Naive thymus-derived CD4-positive, alpha-beta T cell (primary cell): Measurements from ENCODE around the gene UPK3A. TPM values are rescaled to one million over a fixed set of nuclear protein-coding genes. Genes with fewer than 3 reads are reported as not detected.

Experiments used
- ATAC-seq: fragments of 150-1000 bp; cut with Tn5 transposase; 2 replicates; pipeline ENCODE4 v1.10.0; 2021; ENCODE audit warnings: mild to moderate bottlenecking, moderate library complexity
- CTCF ChIA-PET: fragments of 350-600 bp; sonication (Branson Sonifier 250); formaldehyde crosslinking; loops from one replicate; lab custom pipeline; 2021; ENCODE audit warnings: antibody characterized with exemption; lab: Charles Lee
- POLR2A ChIA-PET: fragments of 350-600 bp; sonication (Branson Sonifier 250); formaldehyde crosslinking; loops from one replicate; lab custom pipeline; 2021; ENCODE audit warnings: antibody characterized with exemption, inconsistent platforms; lab: Charles Lee
- DNase-seq, 9 donors: peaks; one replicate each; pipeline versions ENCODE4 v3.0.0 to v3.0.0-alpha.2; 2020 to 2022; ENCODE audit warnings: mixed read lengths in 1 of 9
- H3K27ac ChIP-seq: one replicate; pipeline ENCODE4 v1.7.0; 2013; ENCODE audit warnings: mild to moderate bottlenecking, low read depth, low read length, moderate library complexity
- H3K27me3 ChIP-seq, 2 donors: one replicate each; pipeline ENCODE4 v1.7.0; 2013; ENCODE audit warnings: low read length in 2 of 2, mild to moderate bottlenecking in 2 of 2, moderate library complexity in 2 of 2; ENCODE audit not compliant: control insufficient read depth in 2 of 2, insufficient read depth in 2 of 2
- H3K36me3 ChIP-seq, 3 experiments: 1 replicate in 2 of 3; 2 replicates in 1 of 3; pipeline ENCODE4 v1.7.0; 2013; ENCODE audit warnings: low read length in 3 of 3, mild to moderate bottlenecking in 3 of 3, moderate library complexity in 1 of 3; ENCODE audit not compliant: insufficient read depth in 3 of 3, control insufficient read depth in 2 of 3
- H3K4me1 ChIP-seq, 2 donors: one replicate each; pipeline ENCODE4 v1.7.0; 2013; ENCODE audit warnings: low read length in 2 of 2, mild to moderate bottlenecking in 2 of 2, moderate library complexity in 1 of 2; ENCODE audit not compliant: control insufficient read depth in 2 of 2, insufficient read depth in 2 of 2
- H3K4me3 ChIP-seq: 2 replicates; pipeline ENCODE4 v1.7.0; 2013; ENCODE audit warnings: mild to moderate bottlenecking, low read length
- H3K9me3 ChIP-seq, 3 experiments: 1 replicate in 2 of 3; 2 replicates in 1 of 3; pipeline ENCODE4 v1.7.0; 2013; ENCODE audit warnings: low read length in 3 of 3; ENCODE audit not compliant: control insufficient read depth in 2 of 3
- H3K27ac Mint-ChIP-seq, 9 donors: one replicate each; pipeline ENCODE4 v1.8.0; 2020 to 2022; ENCODE audit warnings: mixed read lengths in 9 of 9, mild to moderate bottlenecking in 8 of 9, moderate library complexity in 5 of 9, inconsistent platforms in 2 of 9
- H3K27me3 Mint-ChIP-seq, 5 donors: one replicate each; pipeline ENCODE4 v1.8.0; 2021 to 2022; ENCODE audit warnings: mixed read lengths in 5 of 5, mild to moderate bottlenecking in 1 of 5
- H3K36me3 Mint-ChIP-seq, 5 donors: one replicate each; pipeline ENCODE4 v1.8.0; 2020 to 2022; ENCODE audit warnings: mixed read lengths in 5 of 5, mild to moderate bottlenecking in 3 of 5, inconsistent platforms in 1 of 5
- H3K4me1 Mint-ChIP-seq, 7 donors: one replicate each; pipeline ENCODE4 v1.8.0; 2020 to 2022; ENCODE audit warnings: mixed read lengths in 7 of 7, mild to moderate bottlenecking in 3 of 7, inconsistent platforms in 1 of 7
- H3K4me3 Mint-ChIP-seq, 10 donors: one replicate each; pipeline ENCODE4 v1.8.0; 2020 to 2022; ENCODE audit warnings: mild to moderate bottlenecking in 10 of 10, mixed read lengths in 10 of 10, moderate library complexity in 6 of 10, inconsistent platforms in 2 of 10
- H3K9me3 Mint-ChIP-seq, 11 donors: one replicate each; pipeline ENCODE4 v1.8.0; 2020 to 2022; ENCODE audit warnings: mixed read lengths in 11 of 11, mild to moderate bottlenecking in 4 of 11, inconsistent platforms in 1 of 11, moderate library complexity in 1 of 11
- intact Hi-C, 2 donors: fragments of 100-400 bp; cut with micrococcal nuclease; formaldehyde crosslinking; loops; one replicate each; pipeline ENCODE4 v1.15.1; 2023
- polyA plus RNA-seq, 2 donors: library from polyadenylated mRNA; unstranded; fragments of 300-500 nt; fragmentation: Illumina TruSeq; gene quantifications; one replicate each; pipeline ENCODE4 v1.2.3, GENCODE V29; 2021
- total RNA-seq, 6 experiments: library from RNA in 5 of 6; stranded (reverse) in 5 of 6; gene quantifications; 1 replicate in 5 of 6; 2 replicates in 1 of 6; pipeline ENCODE4 v1.2.3 and lab custom pipeline; 2021 to 2026

Gene UPK3A
- total and polyA plus RNA-seq, 7 experiments from 2014 or later: 0.25 to 0.61 TPM; not detected in 5

GRCh38 chr22:45310977-45311531 is 26.3 kb downstream of the UPK3A start:
- peak overlapping the region; percentile 88 to 99 (median 92) for H3K27ac Mint-ChIP-seq
- no peaks in the 10 kb centered on the region for H3K9me3 Mint-ChIP-seq
- ATAC-seq (no peak), DNase-seq (no peak)
- ChIA-PET CTCF (no interaction called here), POLR2A (interaction anchor here (0.7 to 8.9 kb wide), 5 partner anchors 8 to 30 kb away, joined by 3 to 73 read pairs (median 7); no protein-coding TSS in a partner anchor)
- Histone ChIP-seq H3K4me3 (peak overlapping the region; percentile 76), H3K36me3 (peaks cover 0 to 6% (median 0%) of the 10 kb centered on the region in 3 experiments), H3K27me3 (no peaks in the 10 kb centered on the region), H3K4me1 (peaks cover 14 to 24% of the 10 kb centered on the region in 2 donors), H3K9me3 (no peaks in the 10 kb centered on the region), H3K27ac (peak overlapping the region; percentile 96)
- H3K36me3 Mint-ChIP-seq: peaks cover 0 to 17% (median 0%) of the 10 kb centered on the region in 5 donors
- peaks cover 45 to 68% (median 62%) of the 10 kb centered on the region in 7 donors for H3K4me1 Mint-ChIP-seq
- H3K27me3 Mint-ChIP-seq: no peaks in the 10 kb centered on the region
- peak overlapping the region; percentile 84 to 97 (median 89) for H3K4me3 Mint-ChIP-seq
- intact Hi-C loops: no loop called here

- peak overlapping the region in 8 of 9 donors; percentile 62 to 99 (median 90) for H3K27ac Mint-ChIP-seq
- H3K4me1 ChIP-seq: peaks cover 19 to 37% of the 10 kb centered on the region in 2 donors
- H3K4me1 Mint-ChIP-seq: peaks cover 47 to 82% (median 73%) of the 10 kb centered on the region in 7 donors
These were observed 27.7 kb downstream of the UPK3A start for GRCh38 chr22:45312415-45312814.

GRCh38 chr22:45312856-45313255 is 28.1 kb downstream of the UPK3A start:
- peaks cover 23 to 41% of the 10 kb centered on the region in 2 donors for H3K4me1 ChIP-seq
- H3K9me3 ChIP-seq: no peaks in the 10 kb centered on the region
- no peaks in the 10 kb centered on the region for H3K27me3 ChIP-seq
- no peak overlapping the region for H3K27ac ChIP-seq
- no peaks in the 10 kb centered on the region for H3K9me3 Mint-ChIP-seq
- ChIA-PET POLR2A (interaction anchor here (0.7 to 8.9 kb wide), 2 partner anchors 10 to 15 kb away, joined by 4 to 73 read pairs; no protein-coding TSS in a partner anchor), CTCF (interaction anchor here (1.2 kb wide), 1 partner anchor 99 kb away, joined by 3 read pairs; no protein-coding TSS in a partner anchor)
- no peak overlapping the region for H3K4me3 ChIP-seq
- peak overlapping the region in 8 of 10 donors; percentile 3 to 97 (median 31) for H3K4me3 Mint-ChIP-seq
- peak overlapping the region in 8 of 9 donors; percentile 62 to 99 (median 88) for H3K27ac Mint-ChIP-seq
- peaks cover 0 to 9% (median 0%) of the 10 kb centered on the region in 3 experiments for H3K36me3 ChIP-seq
- ATAC-seq: no peak
- intact Hi-C loops: no loop called here
- peaks cover 47 to 86% (median 78%) of the 10 kb centered on the region in 7 donors for H3K4me1 Mint-ChIP-seq
- H3K36me3 Mint-ChIP-seq: peaks cover 0 to 20% (median 0%) of the 10 kb centered on the region in 5 donors
- DNase-seq: no peak
- H3K27me3 Mint-ChIP-seq: no peaks in the 10 kb centered on the region

More at GRCh38 chr22:45312415-45312814, 27.7 kb downstream of the UPK3A start:
- Histone ChIP-seq H3K9me3 (no peaks in the 10 kb centered on the region), H3K27me3 (no peaks in the 10 kb centered on the region), H3K36me3 (peaks cover 0 to 9% (median 0%) of the 10 kb centered on the region in 3 experiments), H3K4me3 (no peak overlapping the region), H3K27ac (no peak overlapping the region)
- peak overlapping the region in 7 of 10 donors; percentile 3 to 97 (median 84) for H3K4me3 Mint-ChIP-seq
- DNase-seq (no peak), ATAC-seq (no peak)
- intact Hi-C loops: no loop called here
- no peaks in the 10 kb centered on the region for H3K27me3 Mint-ChIP-seq
- H3K9me3 Mint-ChIP-seq: no peaks in the 10 kb centered on the region
- ChIA-PET POLR2A (interaction anchor here (0.7 to 8.9 kb wide), 3 partner anchors 11 to 29 kb away, joined by 4 to 73 read pairs (median 5); no protein-coding TSS in a partner anchor), CTCF (interaction anchor here (1.2 kb wide), 1 partner anchor 99 kb away, joined by 3 read pairs; no protein-coding TSS in a partner anchor)
- peaks cover 0 to 20% (median 0%) of the 10 kb centered on the region in 5 donors for H3K36me3 Mint-ChIP-seq

GRCh38 chr22:45314054-45314721 is 29.4 kb downstream of the UPK3A start:
- Histone ChIP-seq H3K4me1 (peaks cover 25 to 40% of the 10 kb centered on the region in 2 donors), H3K36me3 (peaks cover 0 to 9% (median 0%) of the 10 kb centered on the region in 3 experiments), H3K27ac (no peak overlapping the region), H3K9me3 (no peaks in the 10 kb centered on the region), H3K4me3 (no peak overlapping the region), H3K27me3 (no peaks in the 10 kb centered on the region)
- H3K4me1 Mint-ChIP-seq: peaks cover 45 to 91% (median 83%) of the 10 kb centered on the region in 7 donors
- ChIA-PET POLR2A (interaction anchor here (1.2 kb wide), 1 partner anchor 21 kb away, joined by 4 read pairs; no protein-coding TSS in a partner anchor), CTCF (no interaction called here)
- no peaks in the 10 kb centered on the region for H3K27me3 Mint-ChIP-seq
- peaks cover 0 to 20% (median 0%) of the 10 kb centered on the region in 5 donors for H3K36me3 Mint-ChIP-seq
- H3K4me3 Mint-ChIP-seq: peak overlapping the region in 6 of 10 donors; percentile 6 to 55 (median 31)
- DNase-seq (no peak), ATAC-seq (no peak)
- intact Hi-C loops: no loop called here
- H3K27ac Mint-ChIP-seq: peak overlapping the region; percentile 3 to 100 (median 99)
- H3K9me3 Mint-ChIP-seq: no peaks in the 10 kb centered on the region

DNA sequence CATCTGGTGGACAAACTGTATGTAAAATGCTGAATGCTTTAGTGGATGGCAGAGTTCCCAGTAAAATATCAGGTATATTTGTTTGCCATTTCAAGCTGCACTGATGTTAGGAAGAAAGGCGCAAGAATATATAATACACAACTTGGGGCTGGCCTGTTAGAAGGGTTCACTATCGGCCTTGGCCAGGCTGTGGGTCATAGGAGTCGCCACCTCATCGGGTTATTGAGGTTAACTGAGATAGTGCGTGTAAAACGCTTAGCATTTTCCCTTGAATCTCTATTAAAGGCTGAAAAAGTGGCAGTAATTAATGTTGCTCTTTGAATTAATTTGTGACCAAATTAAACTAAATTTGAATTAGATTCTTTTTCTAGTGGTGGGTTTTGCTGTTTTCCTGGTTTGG is 30.0 kb downstream of the UPK3A start:
- CTCF ChIA-PET: no interaction called here
- peaks cover 0 to 22% (median 0%) of the 10 kb centered on the region in 5 donors for H3K36me3 Mint-ChIP-seq
- H3K27ac Mint-ChIP-seq: peak overlapping the region in 8 of 9 donors; percentile 92 to 100 (median 99)
- POLR2A ChIA-PET: interaction anchor here (1.2 kb wide), 1 partner anchor 21 kb away, joined by 4 read pairs; no protein-coding TSS in a partner anchor
- H3K4me3 Mint-ChIP-seq: peak overlapping the region in 2 of 10 donors; percentile 44 to 55
- no peaks in the 10 kb centered on the region for H3K9me3 Mint-ChIP-seq
- peaks cover 46 to 94% (median 86%) of the 10 kb centered on the region in 7 donors for H3K4me1 Mint-ChIP-seq
- intact Hi-C loops: loop anchor here (5.0 kb wide), 4 partner anchors 32 to 612 kb away; partner anchors contain the start of genes NUP50 (in 1 of the 2), PRR5 (in 1 of the 2) and UPK3A (in 1 of the 2)
- Histone ChIP-seq H3K4me3 (no peak overlapping the region), H3K36me3 (peaks cover 0 to 9% (median 0%) of the 10 kb centered on the region in 3 experiments), H3K9me3 (no peaks in the 10 kb centered on the region), H3K4me1 (peaks cover 28 to 43% of the 10 kb centered on the region in 2 donors), H3K27ac (no peak overlapping the region), H3K27me3 (no peaks in the 10 kb centered on the region)
- no peak for DNase-seq
- no peaks in the 10 kb centered on the region for H3K27me3 Mint-ChIP-seq
- ATAC-seq: no peak
